Common myeloid progenitor, CD34-positive (primary cell): Measurements from ENCODE around the gene INHA.
A peak's percentile ranks its signal among the peaks of the same experiment; 100 is the strongest.

ENCODE experiments used
- CTCF ChIA-PET: fragments of 350-600 bp; sonication (Branson Sonifier 250); formaldehyde crosslinking; loops from one replicate; lab custom pipeline; 2021; ENCODE audit warnings: antibody characterized with exemption; lab: Charles Lee
- POLR2A ChIA-PET: fragments of 350-600 bp; sonication (Branson Sonifier 250); formaldehyde crosslinking; loops from one replicate; lab custom pipeline; 2021; ENCODE audit warnings: antibody characterized with exemption; lab: Charles Lee
- DNase-seq, 3 donors: peaks; one replicate each; pipeline versions ENCODE4 v3.0.0 to v3.0.0-alpha.2; 2013
- H3K27ac ChIP-seq, 2 experiments: 1 replicate in 1 of 2; 2 replicates in 1 of 2; pipeline ENCODE4 v1.7.0; 2013; ENCODE audit warnings: inconsistent platforms in 2 of 2, low read length in 2 of 2, mild to moderate bottlenecking in 2 of 2, low read depth in 1 of 2, moderate library complexity in 1 of 2; ENCODE audit not compliant: severe bottlenecking in 2 of 2, insufficient read depth in 1 of 2, poor library complexity in 1 of 2
- H3K27me3 ChIP-seq, 5 experiments: replicated peaks in 2 of 5; 1 replicate in 3 of 5; 2 replicates in 2 of 5; pipeline versions ENCODE4 v1.6.1 to v1.7.0; 2013; ENCODE audit warnings: low read length in 4 of 5, mild to moderate bottlenecking in 2 of 5, moderate library complexity in 2 of 5, inconsistent platforms in 1 of 5; ENCODE audit not compliant: insufficient read depth in 5 of 5, control insufficient read depth in 4 of 5
- H3K36me3 ChIP-seq, 4 experiments: 1 replicate in 2 of 4; 2 replicates in 2 of 4; pipeline versions ENCODE4 v1.6.1 to v1.7.0; 2013; ENCODE audit warnings: low read length in 3 of 4, control low read depth in 1 of 4, mild to moderate bottlenecking in 1 of 4; ENCODE audit not compliant: control insufficient read depth in 4 of 4, insufficient read depth in 4 of 4
- H3K4me1 ChIP-seq, 4 experiments: 1 replicate in 3 of 4; 2 replicates in 1 of 4; pipeline versions ENCODE4 v1.6.1 to v1.7.1; 2013; ENCODE audit warnings: low read length in 3 of 4, mild to moderate bottlenecking in 3 of 4, control low read depth in 1 of 4, inconsistent platforms in 1 of 4, moderate library complexity in 1 of 4; ENCODE audit not compliant: control insufficient read depth in 4 of 4, insufficient read depth in 4 of 4; ENCODE audit errors: control extremely low read depth in 1 of 4
- H3K4me3 ChIP-seq, 7 experiments: 1 replicate in 4 of 7; 2 replicates in 3 of 7; pipeline versions ENCODE4 v1.5.1 to v1.7.0; 2013; ENCODE audit warnings: mild to moderate bottlenecking in 7 of 7, low read length in 6 of 7, moderate library complexity in 6 of 7, inconsistent platforms in 2 of 7, low read depth in 2 of 7, control low read depth in 1 of 7; ENCODE audit not compliant: insufficient read depth in 4 of 7, control insufficient read depth in 1 of 7; ENCODE audit errors: extremely low read depth in 1 of 7
- H3K9me3 ChIP-seq, 5 experiments: 1 replicate in 4 of 5; 2 replicates in 1 of 5; pipeline versions ENCODE4 v1.6.1 to v1.7.1; 2013; ENCODE audit warnings: low read length in 4 of 5, mild to moderate bottlenecking in 2 of 5, inconsistent platforms in 1 of 5, low read depth in 1 of 5, moderate library complexity in 1 of 5; ENCODE audit not compliant: control insufficient read depth in 4 of 5, insufficient read depth in 2 of 5; ENCODE audit errors: control extremely low read depth in 1 of 5
- WGBS: methylation state at CpG from one replicate; pipeline ENCODE4 v1.1.5; 2013; ENCODE audit not compliant: insufficient coverage; 5-methylcytosine and 5-hydroxymethylcytosine counted together

INHA gene

GRCh38 chr2:219547621-219548020, 24.5 kb upstream of the INHA start:
- Histone ChIP-seq H3K27ac (no peak overlapping the region), H3K4me3 (no peak overlapping the region), H3K4me1 (peaks cover 0 to 28% (median 27%) of the 10 kb centered on the region in 4 experiments), H3K9me3 (no peaks in the 10 kb centered on the region), H3K27me3 (peaks cover 0 to 52% (median 28%) of the 10 kb centered on the region in 5 experiments), H3K36me3 (no peaks in the 10 kb centered on the region)
- CTCF ChIA-PET = interaction anchor here (1.6 to 7.1 kb wide), 3 partner anchors 14 to 95 kb away, joined by 5 to 46 read pairs (median 8); no protein-coding TSS in a partner anchor
- POLR2A ChIA-PET = no interaction called here
- 98% methylated on average over 26 of the region's 26 CpGs for WGBS
- DNase-seq = no peak

GRCh38 chr2:219548990-219549389, 23.1 kb upstream of the INHA start:
- H3K27me3 ChIP-seq = peaks cover 3 to 59% (median 31%) of the 10 kb centered on the region in 5 experiments
- H3K36me3 ChIP-seq = no peaks in the 10 kb centered on the region
- no peak overlapping the region for H3K4me3 ChIP-seq
- WGBS = 99% methylated on average over 14 of the region's 18 CpGs
- H3K27ac ChIP-seq = no peak overlapping the region
- ChIA-PET POLR2A (no interaction called here), CTCF (interaction anchor here (1.0 to 7.1 kb wide), 7 partner anchors 8 to 94 kb away, joined by 3 to 46 read pairs (median 5); partner anchors contain the start of gene STK11IP)
- peaks cover 0 to 26% (median 21%) of the 10 kb centered on the region in 4 experiments for H3K4me1 ChIP-seq
- H3K9me3 ChIP-seq = no peaks in the 10 kb centered on the region
- no peak for DNase-seq

DNA sequence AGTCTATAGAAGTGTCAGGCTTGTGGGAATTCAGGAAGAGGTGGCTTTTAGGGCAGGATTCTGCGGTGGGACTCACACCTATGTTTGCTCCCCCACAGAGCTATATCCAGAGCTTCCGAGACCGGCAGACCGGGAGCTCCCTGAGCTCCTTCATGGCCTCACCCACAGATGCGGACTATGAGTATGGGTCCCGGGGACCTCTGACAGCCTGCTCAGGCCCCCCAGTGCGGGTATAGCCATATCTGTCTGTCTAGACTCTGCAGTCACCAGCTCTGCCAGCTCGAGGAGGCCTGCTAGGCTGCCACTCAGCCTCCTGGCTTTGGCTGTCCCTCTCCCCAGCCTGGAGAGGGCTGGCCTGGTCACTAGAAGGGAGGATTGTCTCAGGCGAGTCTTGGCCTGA, 22.5 kb upstream of the INHA start:
- CTCF ChIA-PET = interaction anchor here (0.6 to 7.1 kb wide), 5 partner anchors 8 to 66 kb away, joined by 3 to 46 read pairs (median 4); partner anchors contain the start of gene STK11IP
- H3K4me1 ChIP-seq = peaks cover 0 to 20% (median 17%) of the 10 kb centered on the region in 4 experiments
- H3K9me3 ChIP-seq = no peaks in the 10 kb centered on the region
- POLR2A ChIA-PET = no interaction called here
- H3K4me3 ChIP-seq = no peak overlapping the region
- DNase-seq = no peak
- H3K27me3 ChIP-seq = peaks cover 3 to 53% (median 25%) of the 10 kb centered on the region in 5 experiments
- WGBS = 96% methylated on average over 8 of the region's 9 CpGs
- H3K27ac ChIP-seq = no peak overlapping the region
- no peaks in the 10 kb centered on the region for H3K36me3 ChIP-seq

- DNase-seq = peak in 1 of 3 donors; percentile 22
- Histone ChIP-seq H3K27me3 (peaks cover 3 to 36% (median 16%) of the 10 kb centered on the region in 5 experiments), H3K4me1 (peaks cover 0 to 20% (median 16%) of the 10 kb centered on the region in 4 experiments), H3K4me3 (peak overlapping the region; percentile 0 to 77 (median 63)), H3K27ac (no peak overlapping the region), H3K9me3 (no peaks in the 10 kb centered on the region), H3K36me3 (peaks cover 0 to 4% (median under 1%) of the 10 kb centered on the region in 4 experiments)
- 8% methylated on average over 37 of the region's 54 CpGs for WGBS
- ChIA-PET POLR2A (interaction anchor here (1.2 kb wide), 1 partner anchor 8 kb away, joined by 4 read pairs; the partner anchor contains the start of genes CHPF and TMEM198), CTCF (interaction anchor here (0.7 to 7.1 kb wide), 7 partner anchors 10 to 91 kb away, joined by 3 to 46 read pairs (median 6); partner anchors contain the start of genes CHPF, STK11IP and TMEM198)
Measured at GRCh38 chr2:219551441-219552381, 20.4 kb upstream of the INHA start.

- Histone ChIP-seq H3K9me3 (no peaks in the 10 kb centered on the region), H3K4me3 (peak overlapping the region; percentile 43 to 77 (median 63)), H3K27me3 (peaks cover 3 to 34% (median 16%) of the 10 kb centered on the region in 5 experiments), H3K27ac (no peak overlapping the region), H3K36me3 (peaks cover 0 to 4% (median 2%) of the 10 kb centered on the region in 4 experiments), H3K4me1 (peaks cover 0 to 20% (median 16%) of the 10 kb centered on the region in 4 experiments)
- DNase-seq = peak; percentile 73 to 91 (median 85)
- ChIA-PET POLR2A (interaction anchor here (0.7 to 1.2 kb wide), 2 partner anchors 9 to 18 kb away, joined by 3 to 4 read pairs; partner anchors contain the start of genes CHPF, OBSL1 and TMEM198), CTCF (interaction anchor here (0.5 to 7.1 kb wide), 9 partner anchors 9 to 90 kb away, joined by 3 to 46 read pairs (median 3); partner anchors contain the start of genes CHPF, OBSL1, STK11IP and TMEM198)
- WGBS = 1% methylated on average over 64 of the region's 99 CpGs
Measured at GRCh38 chr2:219552382-219553167, 19.5 kb upstream of the INHA start.

DNA sequence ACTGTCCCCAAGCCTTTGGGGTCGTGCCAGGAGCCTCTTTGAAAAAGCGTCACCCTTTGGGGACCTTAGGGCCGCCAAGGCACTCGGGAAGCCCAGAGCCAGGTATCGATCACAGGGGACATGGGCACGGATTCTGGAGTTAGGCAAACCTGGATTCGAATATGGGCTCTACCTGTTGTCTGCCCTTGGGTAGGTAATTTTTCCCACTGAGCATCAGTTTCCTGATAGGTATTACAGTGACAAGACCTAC, 19.0 kb upstream of the INHA start:
- DNase-seq = no peak
- ChIA-PET CTCF (interaction anchor here (0.9 to 7.1 kb wide), 4 partner anchors 8 to 89 kb away, joined by 3 to 46 read pairs (median 22); partner anchors contain the start of genes CHPF, OBSL1 and TMEM198), POLR2A (interaction anchor here (0.7 to 1.2 kb wide), 2 partner anchors 9 to 18 kb away, joined by 3 to 4 read pairs; partner anchors contain the start of genes CHPF, OBSL1 and TMEM198)
- H3K4me1 ChIP-seq = peaks cover 0 to 20% (median 16%) of the 10 kb centered on the region in 4 experiments
- 46% methylated on average over 7 of the region's 7 CpGs for WGBS
- peaks cover 0 to 4% (median 2%) of the 10 kb centered on the region in 4 experiments for H3K36me3 ChIP-seq
- H3K9me3 ChIP-seq = no peaks in the 10 kb centered on the region
- peaks cover 3 to 34% (median 16%) of the 10 kb centered on the region in 5 experiments for H3K27me3 ChIP-seq
- no peak overlapping the region for H3K27ac ChIP-seq
- peak overlapping the region in 4 of 7 experiments; percentile 57 to 77 (median 70) for H3K4me3 ChIP-seq
